GM23338 (cell line): ENCODE measurements around the gene RNF217.

Experiments
- CREB1 ChIP-seq: fragments of 250-450 bp; sonication (Bioruptor Pico); IDR thresholded peaks from 2 replicates; pipeline ENCODE4 v1.5.0; 2020; ENCODE audit warnings: low read depth, mild to moderate bottlenecking, moderate library complexity
- CTCF ChIP-seq, 2 experiments: fragments of 200-600 bp in 1 of 2; sonication (generic) in 1 of 2; conservative IDR thresholded peaks; 2 replicates each; pipeline versions ENCODE4 v1.5.1 to v1.6.1; 2016 to 2017; ENCODE audit warnings: antibody characterized with exemption in 2 of 2, low read depth in 2 of 2, mild to moderate bottlenecking in 2 of 2, moderate library complexity in 1 of 2
- ETS1 ChIP-seq: IDR thresholded peaks from 2 replicates; pipeline ENCODE4 v1.6.1; 2016; ENCODE audit warnings: antibody characterized with exemption
- EZH2 ChIP-seq: fragments of 200-600 bp; sonication (generic); IDR thresholded peaks from one replicate; pipeline ENCODE4 v1.8.0; 2017; ENCODE audit warnings: antibody characterized with exemption, mild to moderate bottlenecking, low read depth; ENCODE audit not compliant: unreplicated experiment
- EZH2phosphoT487 ChIP-seq: fragments of 200-600 bp; sonication (generic); IDR thresholded peaks from one replicate; pipeline ENCODE4 v1.8.1; 2018; ENCODE audit warnings: antibody characterized with exemption; ENCODE audit not compliant: unreplicated experiment
- JUNB ChIP-seq: IDR thresholded peaks from one replicate; pipeline ENCODE4 v1.6.1; 2016; ENCODE audit warnings: antibody characterized with exemption; ENCODE audit not compliant: unreplicated experiment
- NANOG ChIP-seq: IDR thresholded peaks from 2 replicates; pipeline ENCODE4 v1.6.1; 2016; ENCODE audit warnings: antibody characterized with exemption, borderline replicate concordance
- POLR2AphosphoS5 ChIP-seq: IDR thresholded peaks from 2 replicates; pipeline ENCODE4 v1.6.1; 2016; ENCODE audit warnings: antibody characterized with exemption, low read depth
- REST ChIP-seq: IDR thresholded peaks from one replicate; pipeline ENCODE4 v1.6.1; 2018; ENCODE audit warnings: antibody characterized with exemption; ENCODE audit not compliant: unreplicated experiment
- STAT1 ChIP-seq: IDR thresholded peaks from one replicate; pipeline ENCODE4 v1.6.1; 2016; ENCODE audit warnings: antibody characterized with exemption; ENCODE audit not compliant: unreplicated experiment
- ZNF331 ChIP-seq: fragments of 250-450 bp; sonication (Bioruptor Pico); IDR thresholded peaks from 2 replicates; pipeline ENCODE4 v1.5.0; 2020; ENCODE audit warnings: low read depth, mild to moderate bottlenecking, moderate library complexity
- TF ChIP-seq, protein P1 (sequence below): fragments of 250-450 bp; sonication (Bioruptor Pico); IDR thresholded peaks from 2 replicates; pipeline ENCODE4 v1.5.0; 2020; ENCODE audit warnings: mild to moderate bottlenecking, moderate library complexity

GRCh38 chr6:124917769-124918168, 44.5 kb upstream of the RNF217 start:
- TF ChIP-seq CTCF (conservative IDR thresholded peaks at IDR 0.05; ENCODE audit: low read depth in 2 of 2), result no peak
- TF ChIP-seq STAT1, result no peak
- TF ChIP-seq CREB1 (CRISPR knock-in tag), result no peak
- TF ChIP-seq POLR2AphosphoS5, result no peak
- no peak for TF ChIP-seq ETS1
- no peak for TF ChIP-seq EZH2
- TF ChIP-seq EZH2phosphoT487, result no peak
- TF ChIP-seq REST, result no peak
- TF ChIP-seq ZNF331, result no peak
- TF ChIP-seq JUNB, result no peak
- TF ChIP-seq NANOG, result no peak
- TF ChIP-seq, protein P1, sequence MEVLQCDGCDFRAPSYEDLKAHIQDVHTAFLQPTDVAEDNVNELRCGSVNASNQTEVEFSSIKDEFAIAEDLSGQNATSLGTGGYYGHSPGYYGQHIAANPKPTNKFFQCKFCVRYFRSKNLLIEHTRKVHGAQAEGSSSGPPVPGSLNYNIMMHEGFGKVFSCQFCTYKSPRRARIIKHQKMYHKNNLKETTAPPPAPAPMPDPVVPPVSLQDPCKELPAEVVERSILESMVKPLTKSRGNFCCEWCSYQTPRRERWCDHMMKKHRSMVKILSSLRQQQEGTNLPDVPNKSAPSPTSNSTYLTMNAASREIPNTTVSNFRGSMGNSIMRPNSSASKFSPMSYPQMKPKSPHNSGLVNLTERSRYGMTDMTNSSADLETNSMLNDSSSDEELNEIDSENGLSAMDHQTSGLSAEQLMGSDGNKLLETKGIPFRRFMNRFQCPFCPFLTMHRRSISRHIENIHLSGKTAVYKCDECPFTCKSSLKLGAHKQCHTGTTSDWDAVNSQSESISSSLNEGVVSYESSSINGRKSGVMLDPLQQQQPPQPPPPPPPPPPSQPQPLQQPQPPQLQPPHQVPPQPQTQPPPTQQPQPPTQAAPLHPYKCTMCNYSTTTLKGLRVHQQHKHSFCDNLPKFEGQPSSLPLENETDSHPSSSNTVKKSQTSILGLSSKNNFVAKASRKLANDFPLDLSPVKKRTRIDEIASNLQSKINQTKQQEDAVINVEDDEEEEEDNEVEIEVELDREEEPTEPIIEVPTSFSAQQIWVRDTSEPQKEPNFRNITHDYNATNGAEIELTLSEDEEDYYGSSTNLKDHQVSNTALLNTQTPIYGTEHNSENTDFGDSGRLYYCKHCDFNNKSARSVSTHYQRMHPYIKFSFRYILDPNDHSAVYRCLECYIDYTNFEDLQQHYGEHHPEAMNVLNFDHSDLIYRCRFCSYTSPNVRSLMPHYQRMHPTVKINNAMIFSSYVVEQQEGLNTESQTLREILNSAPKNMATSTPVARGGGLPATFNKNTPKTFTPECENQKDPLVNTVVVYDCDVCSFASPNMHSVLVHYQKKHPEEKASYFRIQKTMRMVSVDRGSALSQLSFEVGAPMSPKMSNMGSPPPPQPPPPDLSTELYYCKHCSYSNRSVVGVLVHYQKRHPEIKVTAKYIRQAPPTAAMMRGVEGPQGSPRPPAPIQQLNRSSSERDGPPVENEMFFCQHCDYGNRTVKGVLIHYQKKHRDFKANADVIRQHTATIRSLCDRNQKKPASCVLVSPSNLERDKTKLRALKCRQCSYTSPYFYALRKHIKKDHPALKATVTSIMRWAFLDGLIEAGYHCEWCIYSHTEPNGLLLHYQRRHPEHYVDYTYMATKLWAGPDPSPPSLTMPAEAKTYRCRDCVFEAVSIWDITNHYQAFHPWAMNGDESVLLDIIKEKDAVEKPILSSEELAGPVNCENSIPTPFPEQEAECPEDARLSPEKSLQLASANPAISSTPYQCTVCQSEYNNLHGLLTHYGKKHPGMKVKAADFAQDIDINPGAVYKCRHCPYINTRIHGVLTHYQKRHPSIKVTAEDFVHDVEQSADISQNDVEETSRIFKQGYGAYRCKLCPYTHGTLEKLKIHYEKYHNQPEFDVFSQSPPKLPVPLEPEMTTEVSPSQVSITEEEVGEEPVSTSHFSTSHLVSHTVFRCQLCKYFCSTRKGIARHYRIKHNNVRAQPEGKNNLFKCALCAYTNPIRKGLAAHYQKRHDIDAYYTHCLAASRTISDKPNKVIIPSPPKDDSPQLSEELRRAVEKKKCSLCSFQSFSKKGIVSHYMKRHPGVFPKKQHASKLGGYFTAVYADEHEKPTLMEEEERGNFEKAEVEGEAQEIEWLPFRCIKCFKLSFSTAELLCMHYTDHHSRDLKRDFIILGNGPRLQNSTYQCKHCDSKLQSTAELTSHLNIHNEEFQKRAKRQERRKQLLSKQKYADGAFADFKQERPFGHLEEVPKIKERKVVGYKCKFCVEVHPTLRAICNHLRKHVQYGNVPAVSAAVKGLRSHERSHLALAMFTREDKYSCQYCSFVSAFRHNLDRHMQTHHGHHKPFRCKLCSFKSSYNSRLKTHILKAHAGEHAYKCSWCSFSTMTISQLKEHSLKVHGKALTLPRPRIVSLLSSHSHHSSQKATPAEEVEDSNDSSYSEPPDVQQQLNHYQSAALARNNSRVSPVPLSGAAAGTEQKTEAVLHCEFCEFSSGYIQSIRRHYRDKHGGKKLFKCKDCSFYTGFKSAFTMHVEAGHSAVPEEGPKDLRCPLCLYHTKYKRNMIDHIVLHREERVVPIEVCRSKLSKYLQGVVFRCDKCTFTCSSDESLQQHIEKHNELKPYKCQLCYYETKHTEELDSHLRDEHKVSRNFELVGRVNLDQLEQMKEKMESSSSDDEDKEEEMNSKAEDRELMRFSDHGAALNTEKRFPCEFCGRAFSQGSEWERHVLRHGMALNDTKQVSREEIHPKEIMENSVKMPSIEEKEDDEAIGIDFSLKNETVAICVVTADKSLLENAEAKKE (CRISPR knock-in tag), result no peak
